ENCODE data around the gene NOMO2.
"Not testable (repeated sequence)": the region's sequence is repeated elsewhere in the genome, so short reads cannot be mapped to it uniquely, and the experiment has no call there.

NOMO2 gene

DNA sequence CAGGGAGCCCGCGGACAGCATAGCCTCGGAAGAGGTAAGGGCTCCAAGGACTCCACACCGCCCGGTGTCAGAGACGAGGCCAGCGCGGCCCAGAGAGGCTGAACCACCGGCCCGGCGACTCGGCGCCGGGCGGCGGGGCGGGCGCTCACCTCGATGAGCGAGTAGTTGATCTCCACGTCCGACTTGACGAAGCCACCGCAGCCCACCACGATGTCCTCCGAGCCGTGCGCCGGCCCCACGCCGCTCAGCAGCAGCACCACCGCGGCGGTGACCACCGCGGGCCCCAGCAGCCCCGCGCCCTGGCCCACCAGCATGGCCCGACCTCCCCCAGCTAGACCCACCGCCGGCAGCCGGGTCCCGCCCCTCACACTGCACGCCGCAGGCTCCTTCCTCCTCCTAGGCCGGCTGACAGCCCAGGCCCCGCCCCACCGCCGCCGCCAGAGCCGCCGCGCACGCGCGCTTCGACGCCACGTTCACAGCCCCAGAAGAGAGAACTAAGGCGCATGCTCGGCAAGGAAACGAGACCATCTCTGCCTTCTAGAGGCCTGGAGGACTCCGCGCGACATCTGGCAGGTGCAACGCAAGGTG is at the start of gene NOMO2:
TSS of gene NOMO2 (minus strand) at position 371 of the 588 bp plus-strand sequence. CDS start at position 314, 57 bp downstream.
- not testable (repeated sequence) for DNase-seq (ENCODE audit: low read depth, low spot score)

DNA sequence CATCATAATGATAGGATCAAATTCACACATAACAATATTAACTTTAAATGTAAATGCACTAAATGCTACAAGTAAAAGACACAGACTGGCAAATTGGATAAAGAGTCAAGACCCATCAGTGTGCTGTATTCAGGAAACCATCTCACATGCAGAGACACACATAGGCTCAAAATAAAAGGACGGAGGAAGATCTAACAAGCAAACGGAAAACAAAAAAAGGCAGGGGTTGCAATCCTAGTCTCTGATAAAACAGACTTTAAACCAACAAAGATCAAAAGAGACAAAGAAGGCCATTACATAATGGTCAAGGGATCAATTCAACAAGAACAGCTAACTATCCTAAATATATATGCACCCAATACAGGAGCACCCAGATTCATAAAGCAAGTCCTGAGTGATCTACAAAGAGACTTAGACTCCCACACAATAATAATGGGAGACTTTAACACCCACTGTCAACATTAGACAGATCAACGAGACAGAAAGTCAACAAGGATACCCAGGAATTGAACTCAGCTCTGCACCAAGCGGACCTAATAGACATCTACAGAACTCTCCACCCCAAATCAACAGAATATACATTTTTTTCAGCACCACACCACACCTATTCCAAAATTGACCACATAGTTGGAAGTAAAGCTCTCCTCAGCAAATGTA is 48.4 kb upstream of the NOMO2 start:
- DNase-seq (ENCODE audit: low read depth, low spot score), result not testable (repeated sequence)

- DNase-seq (ENCODE audit: low read depth, low spot score), result not testable (repeated sequence)
Observed at GRCh38 chr16:18608271-18608670, 46.4 kb upstream of the NOMO2 start.

- not testable (repeated sequence) for DNase-seq (ENCODE audit: low read depth, low spot score)
Observed at GRCh38 chr16:18603572-18604246, 41.8 kb upstream of the NOMO2 start.

DNA sequence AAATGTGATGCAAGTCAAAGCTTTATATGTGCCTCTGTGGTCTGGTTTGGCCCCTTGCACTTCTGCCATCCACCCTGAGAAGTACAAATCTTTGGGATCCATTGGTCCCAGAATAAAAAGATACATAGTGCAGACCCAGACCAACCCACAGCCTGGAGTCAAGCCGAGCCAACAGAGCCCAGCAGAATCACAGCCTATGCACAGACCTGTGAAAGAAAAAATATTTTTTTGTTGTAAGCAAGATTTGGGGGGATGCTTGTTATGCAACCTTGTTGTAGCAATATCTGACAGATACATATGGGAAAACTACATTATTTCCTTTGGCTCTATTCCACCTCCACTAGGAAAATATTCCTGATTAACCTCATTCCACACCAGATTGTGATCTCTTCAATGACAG is 36.7 kb upstream of the NOMO2 start:
- not testable (repeated sequence) for DNase-seq (ENCODE audit: low read depth, low spot score)

GRCh38 chr16:18597734-18598133 is 35.8 kb upstream of the NOMO2 start:
- not testable (repeated sequence) for DNase-seq (ENCODE audit: low read depth, low spot score)

DNA sequence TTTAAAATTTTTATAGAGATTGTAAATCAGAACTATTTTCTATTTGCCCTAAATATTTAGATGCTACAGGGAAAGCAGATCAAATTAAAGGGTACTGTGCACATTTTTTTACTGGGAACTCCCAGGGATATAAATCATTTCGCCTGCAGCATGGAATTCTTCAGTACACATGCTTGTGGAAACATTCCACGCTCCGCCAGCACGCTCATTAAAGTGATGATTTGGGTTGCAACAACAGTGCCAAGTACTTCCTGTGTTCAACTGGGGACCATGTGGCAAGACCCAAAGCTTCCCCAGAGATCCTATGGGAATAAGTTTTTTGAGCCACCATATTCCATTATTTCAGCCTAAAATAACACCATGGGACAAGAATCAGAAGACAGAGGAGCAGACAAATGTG is 35.4 kb upstream of the NOMO2 start:
- DNase-seq (ENCODE audit: low read depth, low spot score), result not testable (repeated sequence)

- DNase-seq (ENCODE audit: low read depth, low spot score), result not testable (repeated sequence)
Observed at GRCh38 chr16:18595796-18596195, 33.9 kb upstream of the NOMO2 start.

- DNase-seq (ENCODE audit: low read depth, low spot score), result not testable (repeated sequence)
Observed at GRCh38 chr16:18594880-18595279, 33.0 kb upstream of the NOMO2 start.

- DNase-seq (ENCODE audit: low read depth, low spot score), result not testable (repeated sequence)
Observed at GRCh38 chr16:18593904-18594303, 32.0 kb upstream of the NOMO2 start.

DNA sequence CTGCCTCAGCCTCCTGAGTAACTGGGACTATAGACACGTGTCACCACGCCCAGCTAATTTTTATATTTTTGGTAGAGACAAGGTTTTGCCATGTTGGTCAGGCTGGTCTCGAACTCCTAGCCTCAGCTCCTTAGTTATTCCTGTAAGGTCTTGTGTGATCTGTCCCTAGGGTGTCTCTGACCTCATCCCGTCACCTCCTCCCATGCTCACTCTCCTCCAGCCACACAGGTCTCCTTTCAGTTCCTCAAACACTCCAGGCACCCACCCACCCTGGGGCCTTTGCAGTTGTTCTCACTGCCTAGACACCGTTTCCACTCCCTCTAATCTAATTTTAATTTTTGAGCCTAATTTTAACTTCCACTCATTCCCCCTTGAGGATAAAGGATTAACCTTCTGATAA is 31.1 kb upstream of the NOMO2 start:
- not testable (repeated sequence) for DNase-seq (ENCODE audit: low read depth, low spot score)

GRCh38 chr16:18591908-18592307 is 30.0 kb upstream of the NOMO2 start:
- peak; percentile 7 for DNase-seq (ENCODE audit: low read depth, low spot score)

DNA sequence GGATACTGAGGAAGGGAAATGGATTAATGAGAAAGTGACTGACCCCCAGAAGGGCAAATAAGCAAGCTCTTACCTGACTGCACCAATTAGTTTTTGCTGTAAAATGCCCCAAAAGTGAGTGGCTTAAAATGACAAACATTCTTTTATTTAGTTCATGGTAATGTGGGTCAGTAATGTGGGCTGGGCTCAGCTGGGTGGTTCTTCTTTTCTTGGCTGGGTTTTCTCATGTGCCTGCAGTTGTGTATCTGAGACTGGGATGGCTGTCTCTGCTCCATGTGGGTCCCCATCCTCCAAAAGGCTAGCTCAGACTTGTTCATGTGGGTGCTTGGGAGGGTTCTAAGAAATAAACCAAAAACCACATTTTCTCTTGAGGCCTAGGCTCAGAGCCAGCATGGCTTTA is 29.5 kb upstream of the NOMO2 start:
- DNase-seq (ENCODE audit: low read depth, low spot score), result not testable (repeated sequence)

DNA sequence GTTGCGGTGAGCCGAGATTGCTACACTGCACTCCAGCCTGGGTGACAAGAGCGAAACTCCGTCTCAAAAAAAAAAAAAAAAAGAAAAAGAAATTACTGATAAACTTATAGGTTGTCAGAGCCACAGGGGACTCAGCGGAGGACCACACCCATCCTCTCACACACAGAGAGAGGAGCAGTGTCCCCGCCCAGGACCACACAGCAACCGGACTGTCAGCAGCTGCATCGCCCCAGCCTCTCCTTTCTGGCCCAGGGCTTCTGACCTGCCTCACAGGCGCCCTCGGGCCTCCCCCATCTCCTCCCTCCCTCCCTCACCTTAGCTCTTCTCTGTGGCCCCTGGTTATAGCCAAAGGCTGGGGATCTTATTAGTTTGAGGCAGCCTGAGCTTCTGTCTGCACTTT is 27.9 kb upstream of the NOMO2 start:
- not testable (repeated sequence) for DNase-seq (ENCODE audit: low read depth, low spot score)

DNA sequence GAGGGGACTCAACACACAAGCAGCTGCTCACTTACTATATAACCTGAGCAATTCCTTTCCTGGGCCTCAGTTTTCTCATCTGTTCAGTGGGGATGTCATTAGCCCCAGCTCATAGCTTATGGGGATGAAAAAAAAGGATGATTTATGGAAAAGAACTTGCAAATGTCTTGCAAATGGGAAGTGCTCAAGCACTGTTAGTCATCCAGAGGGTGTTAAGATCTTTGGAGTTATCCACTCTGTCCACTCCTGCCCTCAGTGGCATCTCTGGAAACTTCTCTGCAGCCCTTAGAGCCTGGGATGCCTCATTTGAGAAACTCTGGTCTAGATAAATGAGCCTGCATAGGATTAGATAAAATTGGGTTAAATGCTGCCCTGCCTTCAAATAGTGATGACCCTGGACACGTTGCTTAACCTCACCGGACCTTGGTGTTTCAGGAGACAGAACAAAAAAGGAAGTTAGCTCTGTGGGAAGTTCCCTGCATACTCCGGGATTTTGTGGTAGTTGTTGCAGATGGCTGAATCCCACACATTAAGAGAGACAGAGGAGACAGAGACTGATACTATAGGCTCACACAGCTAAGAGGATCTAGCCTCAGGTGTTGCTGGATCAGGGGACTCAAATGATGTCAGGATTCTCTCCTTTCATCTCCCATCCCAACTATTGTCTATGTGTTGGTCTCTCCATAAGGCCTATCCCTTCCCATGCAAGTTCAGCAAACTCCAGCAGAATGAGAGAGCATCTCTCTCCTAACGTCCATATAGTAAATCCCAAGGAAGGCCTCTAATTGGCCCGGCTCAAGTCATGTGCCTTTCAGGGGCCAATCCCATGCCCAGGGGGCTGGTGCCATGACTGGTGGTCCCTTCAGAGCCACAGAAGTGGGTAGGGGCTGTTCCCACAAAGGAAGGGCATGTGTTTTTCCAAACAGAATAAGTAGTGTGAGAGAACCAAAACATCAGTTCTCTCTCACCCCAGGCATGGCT is 25.0 kb upstream of the NOMO2 start:
- DNase-seq (ENCODE audit: low read depth, low spot score), result not testable (repeated sequence)

GRCh38 chr16:18585789-18586188 is 23.9 kb upstream of the NOMO2 start:
- not testable (repeated sequence) for DNase-seq (ENCODE audit: low read depth, low spot score)

GRCh38 chr16:18582902-18583301 is 21.0 kb upstream of the NOMO2 start:
- DNase-seq (ENCODE audit: low read depth, low spot score), result no peak

GRCh38 chr16:18580396-18580795 is 18.5 kb upstream of the NOMO2 start:
- DNase-seq (ENCODE audit: low read depth, low spot score), result not testable (repeated sequence)

DNA sequence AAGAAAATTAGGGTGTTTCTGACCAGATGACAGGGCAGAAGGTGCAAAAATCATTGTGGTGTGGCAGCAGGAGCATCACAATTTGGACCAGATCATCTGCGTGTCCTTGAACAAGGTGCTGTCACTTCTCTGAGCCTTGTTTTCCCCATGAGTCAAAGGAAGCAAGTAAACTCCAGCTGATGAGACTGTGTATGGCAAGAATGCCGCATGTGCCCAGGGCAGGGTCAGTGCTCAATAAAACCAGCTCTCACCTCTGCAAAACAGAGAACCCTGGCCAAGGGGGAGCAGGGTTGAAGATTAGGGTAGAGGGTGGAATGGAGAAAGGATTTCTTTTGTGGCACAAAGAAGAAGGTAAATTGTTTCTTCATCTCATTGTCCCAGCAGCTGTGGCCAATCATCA is 17.4 kb upstream of the NOMO2 start:
- DNase-seq (ENCODE audit: low read depth, low spot score), result not testable (repeated sequence)

DNA sequence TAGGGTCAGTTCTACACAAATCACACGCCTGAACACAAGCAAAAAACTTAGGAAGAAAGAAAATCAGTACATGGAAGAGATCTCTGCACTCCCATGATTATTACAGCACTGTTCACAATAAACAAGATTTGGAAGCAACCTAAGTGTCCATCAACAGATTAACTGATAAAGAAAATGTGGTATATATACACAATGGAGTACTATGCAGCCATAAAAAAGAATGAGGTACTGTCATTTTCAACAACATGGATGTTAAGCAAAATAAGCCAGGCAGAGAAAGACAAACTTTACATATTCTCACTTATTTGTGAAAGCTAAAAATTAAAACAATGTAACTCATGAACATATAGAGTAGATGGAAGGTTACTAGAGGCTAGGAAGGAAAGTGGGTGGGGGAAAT is 16.0 kb upstream of the NOMO2 start:
- not testable (repeated sequence) for DNase-seq (ENCODE audit: low read depth, low spot score)

- not testable (repeated sequence) for DNase-seq (ENCODE audit: low read depth, low spot score)
Observed at GRCh38 chr16:18575945-18576344, 14.0 kb upstream of the NOMO2 start.

Data from iPS DF 19.7 (cell line).